HEK293 (cell line): Measurements from ENCODE around the gene FBXL15.

Experiments
- GLI2 ChIP-seq: fragments of 450-650 bp; formaldehyde crosslinking; IDR thresholded peaks from 2 replicates; pipeline ENCODE4; 2017; ENCODE audit warnings: missing biosample characterization, missing genetic modification characterization, low read depth, borderline replicate concordance
- GLIS1 ChIP-seq: fragments of 450-650 bp; formaldehyde crosslinking; IDR thresholded peaks from 2 replicates; pipeline ENCODE4 v1.5.1; 2016; ENCODE audit warnings: missing biosample characterization, missing genetic modification characterization
- KLF16 ChIP-seq: fragments of 450-650 bp; formaldehyde crosslinking; IDR thresholded peaks from 2 replicates; pipeline ENCODE4 v1.5.1; 2017; ENCODE audit warnings: missing biosample characterization, missing genetic modification characterization
- REPIN1 ChIP-seq: fragments of 450-650 bp; formaldehyde crosslinking; IDR thresholded peaks from 2 replicates; pipeline ENCODE4 v1.5.1; 2017; ENCODE audit warnings: missing biosample characterization, missing genetic modification characterization, low read depth
- TRIM28 ChIP-seq: IDR thresholded peaks from 2 replicates; pipeline ENCODE4 v1.6.1; 2011; ENCODE audit warnings: low read length, control low read depth, borderline replicate concordance
- ZBTB1 ChIP-seq: fragments of 450-650 bp; formaldehyde crosslinking; IDR thresholded peaks from 2 replicates; pipeline ENCODE4 v1.5.1; 2016; ENCODE audit warnings: missing biosample characterization, missing genetic modification characterization
- ZNF140 ChIP-seq: fragments of 450-650 bp; formaldehyde crosslinking; IDR thresholded peaks from 2 replicates; pipeline ENCODE4 v1.5.1; 2016; ENCODE audit warnings: missing biosample characterization, missing genetic modification characterization
- ZNF16 ChIP-seq: fragments of 450-650 bp; formaldehyde crosslinking; IDR thresholded peaks from 2 replicates; pipeline ENCODE4 v1.5.1; 2016; ENCODE audit warnings: low read depth, missing biosample characterization, missing genetic modification characterization
- ZNF302 ChIP-seq: fragments of 450-650 bp; formaldehyde crosslinking; IDR thresholded peaks from 2 replicates; pipeline ENCODE4 v1.5.1; 2016; ENCODE audit warnings: missing biosample characterization, missing genetic modification characterization, low read depth
- ZNF354C ChIP-seq: fragments of 450-650 bp; formaldehyde crosslinking; IDR thresholded peaks from 2 replicates; pipeline ENCODE4 v1.5.1; 2016; ENCODE audit warnings: missing biosample characterization, missing genetic modification characterization, low read depth, borderline replicate concordance
- ZNF48 ChIP-seq: fragments of 450-650 bp; formaldehyde crosslinking; IDR thresholded peaks from 2 replicates; pipeline ENCODE4 v1.5.1; 2016; ENCODE audit warnings: missing biosample characterization, missing genetic modification characterization
- ZNF529 ChIP-seq: fragments of 450-650 bp; formaldehyde crosslinking; IDR thresholded peaks from 2 replicates; pipeline ENCODE4 v1.5.1; 2017; ENCODE audit warnings: missing genetic modification characterization, missing biosample characterization; ENCODE audit not compliant: insufficient replicate concordance
- ZNF555 ChIP-seq: fragments of 450-650 bp; formaldehyde crosslinking; conservative IDR thresholded peaks from 2 replicates; pipeline ENCODE4 v1.5.1; 2017; ENCODE audit warnings: missing biosample characterization, mild to moderate bottlenecking, missing genetic modification characterization, inconsistent platforms
- ZNF558 ChIP-seq: fragments of 450-650 bp; formaldehyde crosslinking; IDR thresholded peaks from 2 replicates; pipeline ENCODE4 v1.5.1; 2016; ENCODE audit warnings: missing biosample characterization, missing genetic modification characterization
- ZNF585B ChIP-seq: fragments of 450-650 bp; formaldehyde crosslinking; IDR thresholded peaks from 2 replicates; pipeline ENCODE4 v1.5.1; 2016; ENCODE audit warnings: missing biosample characterization, missing genetic modification characterization
- ZNF654 ChIP-seq: fragments of 450-650 bp; formaldehyde crosslinking; IDR thresholded peaks from 2 replicates; pipeline ENCODE4 v1.5.1; 2016; ENCODE audit warnings: low read depth, missing biosample characterization, missing genetic modification characterization
- ZNF747 ChIP-seq: fragments of 450-650 bp; formaldehyde crosslinking; IDR thresholded peaks from 2 replicates; pipeline ENCODE4 v1.5.1; 2016; ENCODE audit warnings: missing biosample characterization, missing genetic modification characterization
- ZNF76 ChIP-seq: fragments of 450-650 bp; formaldehyde crosslinking; IDR thresholded peaks from 2 replicates; pipeline ENCODE4; 2016; ENCODE audit warnings: low read depth, missing biosample characterization, missing genetic modification characterization, borderline replicate concordance
- ZNF785 ChIP-seq: fragments of 450-650 bp; formaldehyde crosslinking; IDR thresholded peaks from 2 replicates; pipeline ENCODE4 v1.5.1; 2016; ENCODE audit warnings: missing biosample characterization, missing genetic modification characterization
- ZNF837 ChIP-seq: fragments of 450-650 bp; formaldehyde crosslinking; IDR thresholded peaks from 2 replicates; pipeline ENCODE4 v1.5.1; 2016; ENCODE audit warnings: missing biosample characterization, missing genetic modification characterization
- TF ChIP-seq, protein P1 (sequence below): fragments of 450-650 bp; formaldehyde crosslinking; IDR thresholded peaks from 2 replicates; pipeline ENCODE4 v1.5.1; 2016; ENCODE audit warnings: missing biosample characterization, missing genetic modification characterization
- TF ChIP-seq, protein P2 (sequence below): fragments of 450-650 bp; formaldehyde crosslinking; IDR thresholded peaks from 2 replicates; pipeline ENCODE4 v1.5.1; 2016; ENCODE audit warnings: missing biosample characterization, missing genetic modification characterization
- TF ChIP-seq, protein P3 (sequence below): fragments of 450-650 bp; formaldehyde crosslinking; IDR thresholded peaks from 2 replicates; pipeline ENCODE4 v1.5.1; 2016; ENCODE audit warnings: missing biosample characterization, missing genetic modification characterization
- TF ChIP-seq, protein P4 (sequence below): fragments of 450-650 bp; formaldehyde crosslinking; IDR thresholded peaks from 2 replicates; pipeline ENCODE4 v1.5.1; 2016; ENCODE audit warnings: missing biosample characterization, missing genetic modification characterization
- TF ChIP-seq, protein P5 (sequence below): fragments of 450-650 bp; formaldehyde crosslinking; optimal IDR thresholded peaks from 2 replicates; pipeline ENCODE3; 2016; ENCODE audit warnings: missing biosample characterization, mild to moderate bottlenecking, missing genetic modification characterization
- TF ChIP-seq, protein P6 (sequence below): fragments of 450-650 bp; formaldehyde crosslinking; IDR thresholded peaks from 2 replicates; pipeline ENCODE4 v1.5.1; 2017; ENCODE audit warnings: missing biosample characterization, missing genetic modification characterization
- TF ChIP-seq, protein P7 (sequence below): fragments of 450-650 bp; formaldehyde crosslinking; IDR thresholded peaks from 2 replicates; pipeline ENCODE4 v1.5.1; 2016; ENCODE audit warnings: missing biosample characterization, missing genetic modification characterization, borderline replicate concordance

FBXL15 gene

DNA sequence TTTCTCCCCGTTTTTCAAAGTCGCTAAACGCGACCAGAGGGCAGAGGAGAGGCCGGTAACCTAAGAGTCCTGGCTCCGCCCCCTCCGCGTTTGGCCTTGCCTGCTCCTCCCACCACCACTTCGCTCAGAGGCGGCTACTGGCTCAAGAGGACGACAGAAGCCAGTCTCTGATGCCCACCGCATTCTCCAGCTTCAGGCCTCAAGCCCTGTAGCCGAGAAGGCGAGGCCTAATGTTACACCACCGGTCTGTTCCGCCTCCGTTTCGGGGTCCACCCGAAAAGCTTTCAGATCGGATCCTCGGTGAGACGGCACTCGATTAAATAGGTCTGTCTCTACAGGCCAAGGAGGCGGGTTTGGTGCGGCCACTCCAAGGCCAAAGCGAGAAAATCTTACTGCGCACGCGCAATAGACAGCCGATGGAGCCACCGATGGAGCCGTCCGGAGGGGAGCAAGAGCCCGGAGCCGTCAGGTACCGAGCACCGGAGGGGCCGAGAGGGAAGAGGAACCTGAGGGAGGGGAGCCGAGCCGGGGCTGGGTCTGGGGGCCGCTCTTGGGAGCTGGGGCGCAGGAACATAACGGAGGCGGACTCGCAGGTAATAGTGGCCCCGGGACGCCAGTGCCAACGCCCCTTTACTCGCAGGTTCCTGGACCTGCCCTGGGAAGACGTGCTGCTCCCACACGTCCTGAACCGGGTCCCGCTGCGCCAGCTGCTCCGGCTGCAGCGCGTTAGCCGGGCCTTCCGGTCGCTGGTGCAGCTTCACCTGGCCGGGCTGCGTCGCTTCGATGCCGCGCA is at the start of gene FBXL15 (continued):
- TF ChIP-seq, protein P1, sequence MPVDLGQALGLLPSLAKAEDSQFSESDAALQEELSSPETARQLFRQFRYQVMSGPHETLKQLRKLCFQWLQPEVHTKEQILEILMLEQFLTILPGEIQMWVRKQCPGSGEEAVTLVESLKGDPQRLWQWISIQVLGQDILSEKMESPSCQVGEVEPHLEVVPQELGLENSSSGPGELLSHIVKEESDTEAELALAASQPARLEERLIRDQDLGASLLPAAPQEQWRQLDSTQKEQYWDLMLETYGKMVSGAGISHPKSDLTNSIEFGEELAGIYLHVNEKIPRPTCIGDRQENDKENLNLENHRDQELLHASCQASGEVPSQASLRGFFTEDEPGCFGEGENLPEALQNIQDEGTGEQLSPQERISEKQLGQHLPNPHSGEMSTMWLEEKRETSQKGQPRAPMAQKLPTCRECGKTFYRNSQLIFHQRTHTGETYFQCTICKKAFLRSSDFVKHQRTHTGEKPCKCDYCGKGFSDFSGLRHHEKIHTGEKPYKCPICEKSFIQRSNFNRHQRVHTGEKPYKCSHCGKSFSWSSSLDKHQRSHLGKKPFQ (tag by site-specific recombination): peak; percentile 60; the same call in 1 of the 2 replicates
- TF ChIP-seq REPIN1: peak; percentile 93; the same call in 1 of the 2 replicates
- no peak for TF ChIP-seq ZNF529 (tag by site-specific recombination)
- peak; percentile 51; the same call in 1 of the 2 replicates for TF ChIP-seq ZNF558
- no peak; the same call in 1 of the 2 replicates for TF ChIP-seq ZNF16 (tag by site-specific recombination)
- no peak for TF ChIP-seq ZNF48 (tag by site-specific recombination)
- peak; percentile 31; the same call in 1 of the 2 replicates for TF ChIP-seq GLIS1 (tag by site-specific recombination)
- no peak for TF ChIP-seq ZNF555 (tag by site-specific recombination)
- TF ChIP-seq, protein P2, sequence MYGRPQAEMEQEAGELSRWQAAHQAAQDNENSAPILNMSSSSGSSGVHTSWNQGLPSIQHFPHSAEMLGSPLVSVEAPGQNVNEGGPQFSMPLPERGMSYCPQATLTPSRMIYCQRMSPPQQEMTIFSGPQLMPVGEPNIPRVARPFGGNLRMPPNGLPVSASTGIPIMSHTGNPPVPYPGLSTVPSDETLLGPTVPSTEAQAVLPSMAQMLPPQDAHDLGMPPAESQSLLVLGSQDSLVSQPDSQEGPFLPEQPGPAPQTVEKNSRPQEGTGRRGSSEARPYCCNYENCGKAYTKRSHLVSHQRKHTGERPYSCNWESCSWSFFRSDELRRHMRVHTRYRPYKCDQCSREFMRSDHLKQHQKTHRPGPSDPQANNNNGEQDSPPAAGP (tag by site-specific recombination): peak; percentile 95
- no peak for TF ChIP-seq ZNF654 (tag by site-specific recombination)
- TF ChIP-seq ZBTB1 (tag by site-specific recombination): peak; percentile 6; the same call in 1 of the 2 replicates
- TF ChIP-seq, protein P3, sequence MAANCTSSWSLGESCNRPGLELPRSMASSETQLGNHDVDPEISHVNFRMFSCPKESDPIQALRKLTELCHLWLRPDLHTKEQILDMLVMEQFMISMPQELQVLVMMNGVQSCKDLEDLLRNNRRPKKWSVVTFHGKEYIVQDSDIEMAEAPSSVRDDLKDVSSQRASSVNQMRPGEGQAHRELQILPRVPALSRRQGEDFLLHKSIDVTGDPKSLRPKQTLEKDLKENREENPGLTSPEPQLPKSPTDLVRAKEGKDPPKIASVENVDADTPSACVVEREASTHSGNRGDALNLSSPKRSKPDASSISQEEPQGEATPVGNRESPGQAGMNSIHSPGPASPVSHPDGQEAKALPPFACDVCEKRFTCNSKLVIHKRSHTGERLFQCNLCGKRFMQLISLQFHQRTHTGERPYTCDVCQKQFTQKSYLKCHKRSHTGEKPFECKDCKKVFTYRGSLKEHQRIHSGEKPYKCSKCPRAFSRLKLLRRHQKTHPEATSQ (tag by site-specific recombination): peak; percentile 99
- peak; percentile 82 for TF ChIP-seq ZNF76 (tag by site-specific recombination)
- TF ChIP-seq, protein P4, sequence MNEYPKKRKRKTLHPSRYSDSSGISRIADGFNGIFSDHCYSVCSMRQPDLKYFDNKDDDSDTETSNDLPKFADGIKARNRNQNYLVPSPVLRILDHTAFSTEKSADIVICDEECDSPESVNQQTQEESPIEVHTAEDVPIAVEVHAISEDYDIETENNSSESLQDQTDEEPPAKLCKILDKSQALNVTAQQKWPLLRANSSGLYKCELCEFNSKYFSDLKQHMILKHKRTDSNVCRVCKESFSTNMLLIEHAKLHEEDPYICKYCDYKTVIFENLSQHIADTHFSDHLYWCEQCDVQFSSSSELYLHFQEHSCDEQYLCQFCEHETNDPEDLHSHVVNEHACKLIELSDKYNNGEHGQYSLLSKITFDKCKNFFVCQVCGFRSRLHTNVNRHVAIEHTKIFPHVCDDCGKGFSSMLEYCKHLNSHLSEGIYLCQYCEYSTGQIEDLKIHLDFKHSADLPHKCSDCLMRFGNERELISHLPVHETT: peak; percentile 96
- TF ChIP-seq, protein P5, sequence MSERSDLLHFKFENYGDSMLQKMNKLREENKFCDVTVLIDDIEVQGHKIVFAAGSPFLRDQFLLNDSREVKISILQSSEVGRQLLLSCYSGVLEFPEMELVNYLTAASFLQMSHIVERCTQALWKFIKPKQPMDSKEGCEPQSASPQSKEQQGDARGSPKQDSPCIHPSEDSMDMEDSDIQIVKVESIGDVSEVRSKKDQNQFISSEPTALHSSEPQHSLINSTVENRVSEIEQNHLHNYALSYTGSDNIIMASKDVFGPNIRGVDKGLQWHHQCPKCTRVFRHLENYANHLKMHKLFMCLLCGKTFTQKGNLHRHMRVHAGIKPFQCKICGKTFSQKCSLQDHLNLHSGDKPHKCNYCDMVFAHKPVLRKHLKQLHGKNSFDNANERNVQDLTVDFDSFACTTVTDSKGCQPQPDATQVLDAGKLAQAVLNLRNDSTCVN (tag by site-specific recombination): peak; percentile 44
- no peak; the same call in 1 of the 2 replicates for TF ChIP-seq GLI2
- TF ChIP-seq KLF16 (tag by site-specific recombination): peak; percentile 94
- TF ChIP-seq ZNF354C: no peak
- TF ChIP-seq, protein P6, sequence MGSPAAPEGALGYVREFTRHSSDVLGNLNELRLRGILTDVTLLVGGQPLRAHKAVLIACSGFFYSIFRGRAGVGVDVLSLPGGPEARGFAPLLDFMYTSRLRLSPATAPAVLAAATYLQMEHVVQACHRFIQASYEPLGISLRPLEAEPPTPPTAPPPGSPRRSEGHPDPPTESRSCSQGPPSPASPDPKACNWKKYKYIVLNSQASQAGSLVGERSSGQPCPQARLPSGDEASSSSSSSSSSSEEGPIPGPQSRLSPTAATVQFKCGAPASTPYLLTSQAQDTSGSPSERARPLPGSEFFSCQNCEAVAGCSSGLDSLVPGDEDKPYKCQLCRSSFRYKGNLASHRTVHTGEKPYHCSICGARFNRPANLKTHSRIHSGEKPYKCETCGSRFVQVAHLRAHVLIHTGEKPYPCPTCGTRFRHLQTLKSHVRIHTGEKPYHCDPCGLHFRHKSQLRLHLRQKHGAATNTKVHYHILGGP (tag by site-specific recombination): no peak
- no peak; the same call in 1 of the 2 replicates for TF ChIP-seq ZNF585B
- peak; percentile 53; the same call in 1 of the 2 replicates for TF ChIP-seq TRIM28
- no peak for TF ChIP-seq ZNF747 (tag by site-specific recombination)
- no peak for TF ChIP-seq ZNF302 (tag by site-specific recombination)
- TF ChIP-seq, protein P7, sequence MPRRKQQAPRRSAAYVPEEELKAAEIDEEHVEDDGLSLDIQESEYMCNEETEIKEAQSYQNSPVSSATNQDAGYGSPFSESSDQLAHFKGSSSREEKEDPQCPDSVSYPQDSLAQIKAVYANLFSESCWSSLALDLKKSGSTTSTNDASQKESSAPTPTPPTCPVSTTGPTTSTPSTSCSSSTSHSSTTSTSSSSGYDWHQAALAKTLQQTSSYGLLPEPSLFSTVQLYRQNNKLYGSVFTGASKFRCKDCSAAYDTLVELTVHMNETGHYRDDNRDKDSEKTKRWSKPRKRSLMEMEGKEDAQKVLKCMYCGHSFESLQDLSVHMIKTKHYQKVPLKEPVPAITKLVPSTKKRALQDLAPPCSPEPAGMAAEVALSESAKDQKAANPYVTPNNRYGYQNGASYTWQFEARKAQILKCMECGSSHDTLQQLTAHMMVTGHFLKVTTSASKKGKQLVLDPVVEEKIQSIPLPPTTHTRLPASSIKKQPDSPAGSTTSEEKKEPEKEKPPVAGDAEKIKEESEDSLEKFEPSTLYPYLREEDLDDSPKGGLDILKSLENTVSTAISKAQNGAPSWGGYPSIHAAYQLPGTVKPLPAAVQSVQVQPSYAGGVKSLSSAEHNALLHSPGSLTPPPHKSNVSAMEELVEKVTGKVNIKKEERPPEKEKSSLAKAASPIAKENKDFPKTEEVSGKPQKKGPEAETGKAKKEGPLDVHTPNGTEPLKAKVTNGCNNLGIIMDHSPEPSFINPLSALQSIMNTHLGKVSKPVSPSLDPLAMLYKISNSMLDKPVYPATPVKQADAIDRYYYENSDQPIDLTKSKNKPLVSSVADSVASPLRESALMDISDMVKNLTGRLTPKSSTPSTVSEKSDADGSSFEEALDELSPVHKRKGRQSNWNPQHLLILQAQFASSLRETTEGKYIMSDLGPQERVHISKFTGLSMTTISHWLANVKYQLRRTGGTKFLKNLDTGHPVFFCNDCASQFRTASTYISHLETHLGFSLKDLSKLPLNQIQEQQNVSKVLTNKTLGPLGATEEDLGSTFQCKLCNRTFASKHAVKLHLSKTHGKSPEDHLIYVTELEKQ: 0 out of 2 replicates have a peak, but pooled peaks have one; percentile 65
- TF ChIP-seq ZNF837 (tag by site-specific recombination): peak; percentile 97
- TF ChIP-seq ZNF140 (tag by site-specific recombination): no peak
- TF ChIP-seq ZNF785 (tag by site-specific recombination): peak; percentile 81; the same call in 1 of the 2 replicates
